Adrenal gland (tissue), 12 donors: ENCODE results near the gene MAGI2. TPM values are rescaled to one million over a fixed set of nuclear protein-coding genes. Genes with fewer than 3 reads are reported as not detected.

Experiments
- DNase-seq, 7 donors: peaks; one replicate each; pipeline ENCODE4 v3.0.0-alpha.2; 2019 to 2020
- H3K27ac ChIP-seq, 5 donors: fragments of 200-600 bp; sonication (generic) in 4 of 5; 1 replicate in 3 of 5; 2 replicates in 2 of 5; pipeline versions ENCODE4 v1.5.1 to v1.8.0; 2016 to 2020; ENCODE audit warnings: mild to moderate bottlenecking in 1 of 5
- H3K27me3 ChIP-seq: fragments of 200-600 bp; 2 replicates; pipeline ENCODE4 v1.8.0; 2021
- H3K36me3 ChIP-seq, 2 donors: fragments of 200-600 bp; replicated peaks in 1 of 2; 1 replicate in 1 of 2; 2 replicates in 1 of 2; pipeline versions ENCODE4 v1.5.1 to v1.8.0; 2018 to 2022
- H3K4me1 ChIP-seq, 2 donors: fragments of 200-600 bp; replicated peaks in 1 of 2; 1 replicate in 1 of 2; 2 replicates in 1 of 2; pipeline versions ENCODE4 v1.5.1 to v1.8.0; 2018 to 2021
- H3K4me3 ChIP-seq, 4 donors: fragments of 200-600 bp; sonication (generic) in 3 of 4; one replicate each; pipeline ENCODE4 v1.5.1; 2016 to 2018
- H3K9me3 ChIP-seq, 3 donors: fragments of 200-600 bp; sonication (generic) in 1 of 3; replicated peaks in 1 of 3; 1 replicate in 2 of 3; 2 replicates in 1 of 3; pipeline versions ENCODE4 v1.5.1 to v1.8.0; 2016 to 2021
- CTCF ChIP-seq, 6 experiments: fragments of 450-650 bp in 4 of 6; fragments of 200-600 bp in 2 of 6; sonication (generic) in 1 of 6; IDR thresholded peaks; 1 replicate in 5 of 6; 2 replicates in 1 of 6; pipeline versions ENCODE4 v1.5.1 to v1.8.0; 2016 to 2021; ENCODE audit warnings: antibody characterized with exemption in 6 of 6, mild to moderate bottlenecking in 2 of 6, moderate library complexity in 1 of 6
- POLR2A ChIP-seq, 2 donors: fragments of 450-650 bp; IDR thresholded peaks; one replicate each; pipeline ENCODE4 v1.6.1; 2017; ENCODE audit warnings: antibody characterized with exemption in 2 of 2, mild to moderate bottlenecking in 2 of 2, moderate library complexity in 1 of 2
- WGBS, 4 donors: extraction: QIAGEN DNeasy Blood & Tissue Kit in 2 of 4; methylation state at CpG; one replicate each; pipeline versions ENCODE4 v1.1.5 to v1.1.7; 2013 to 2017; 5-methylcytosine and 5-hydroxymethylcytosine counted together
- intact Hi-C, 2 donors: fragments of 100-400 bp; cut with DNase I; formaldehyde crosslinking; loops; one replicate each; pipeline versions ENCODE4 v1.14.1 to v1.15.0; 2022 to 2023
- polyA plus RNA-seq, 3 donors: library from polyadenylated mRNA; stranded (reverse); fragments of 200-250 nt in 2 of 3; fragments of 350-450 nt in 1 of 3; fragmentation: Illumina TruSeq in 1 of 3; extraction: RNeasy Lipid Tissue Mini Kit (QIAGEN cat#74804) in 1 of 3; gene quantifications; one replicate each; pipeline ENCODE4 v1.2.3, GENCODE V29; 2013 to 2014
- total RNA-seq, 9 donors: library from RNA; depleted of rRNA in 4 of 9; stranded (reverse); fragments of >200 nt in 4 of 9; fragments of 120-200 nt in 1 of 9; fragmentation: NEBNext Ultra II Directional in 1 of 9; extraction: Animal tissue kit (Norgen Biotek cat#: 25700) in 1 of 9; gene quantifications; one replicate each; pipeline versions ENCODE4 v1.1.0 to v1.2.4, GENCODE V29; 2013 to 2023
- donor health status: healthy with polysubstance abuse.
- donor health status: Bipolar disorder and iron deficiency.
- donor health status: DM: yes; HTN: yes; CAD: no.
- donor health status: DM: no; HTN: no; CAD: no.
- donor health status: DM: no; HTN: no; CAD: no.
- donor health status: DM: yes; HTN: yes; CAD: no.

MAGI2 gene
- total and polyA plus RNA-seq, 12 donors, result 3.2 to 37.1 (median 17.1) TPM

DNA sequence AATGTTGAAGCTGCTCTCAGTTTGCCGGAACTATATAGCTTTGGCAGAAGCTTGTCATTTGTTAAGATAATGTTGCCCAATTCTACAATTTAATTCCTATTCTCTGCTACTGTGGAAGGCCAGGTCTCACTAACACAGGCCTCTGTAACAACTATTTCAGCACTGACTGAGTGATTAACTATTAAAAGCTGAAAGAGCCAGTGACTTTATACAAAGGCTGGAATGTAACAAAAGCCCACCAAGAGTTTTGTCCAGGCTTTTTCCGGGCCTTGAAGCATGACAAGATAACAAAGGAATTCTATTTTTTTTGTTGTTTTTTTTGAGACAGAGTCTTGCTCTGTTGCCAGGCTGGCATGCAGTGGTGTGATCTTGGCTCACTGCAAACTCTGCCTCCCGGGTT lies 859.3 kb downstream of the MAGI2 start:
- Histone ChIP-seq H3K27me3 (no peaks in the 10 kb centered on the region), H3K27ac (no peak overlapping the region), H3K4me1 (no peaks in the 10 kb centered on the region), H3K4me3 (no peak overlapping the region), H3K9me3 (no peaks in the 10 kb centered on the region), H3K36me3 (no peaks in the 10 kb centered on the region)
- TF ChIP-seq POLR2A (IDR thresholded peaks at IDR 0.05), result no peak
- no peak for TF ChIP-seq CTCF (IDR thresholded peaks at IDR 0.05)
- intact Hi-C loops, result no loop called here
- DNase-seq, result no peak
- 73 to 88% (median 76%) methylated on average over 3 of the region's 3 CpGs for WGBS, 4 donors

GRCh38 chr7:78588393-78588792 lies 865.1 kb downstream of the MAGI2 start:
- 29 to 92% (median 30%) methylated on average over 1 of the region's 1 CpG for WGBS, 4 donors
- H3K4me3 ChIP-seq, result no peak overlapping the region
- no peaks in the 10 kb centered on the region for H3K9me3 ChIP-seq
- H3K27ac ChIP-seq, result no peak overlapping the region
- no peaks in the 10 kb centered on the region for H3K36me3 ChIP-seq
- no peaks in the 10 kb centered on the region for H3K4me1 ChIP-seq
- TF ChIP-seq CTCF (IDR thresholded peaks at IDR 0.05) (no peak), POLR2A (IDR thresholded peaks at IDR 0.05) (no peak)
- intact Hi-C loops, result no loop called here
- no peak for DNase-seq
- no peaks in the 10 kb centered on the region for H3K27me3 ChIP-seq

- Histone ChIP-seq H3K4me1 (no peaks in the 10 kb centered on the region), H3K27ac (no peak overlapping the region), H3K27me3 (no peaks in the 10 kb centered on the region), H3K36me3 (no peaks in the 10 kb centered on the region), H3K9me3 (no peaks in the 10 kb centered on the region), H3K4me3 (no peak overlapping the region)
- intact Hi-C loops, result no loop called here
- DNase-seq, result no peak
- TF ChIP-seq CTCF (IDR thresholded peaks at IDR 0.05) (peak in 3 of 6 experiments; percentile 10 to 34 (median 14)), POLR2A (IDR thresholded peaks at IDR 0.05) (no peak)
- 81 to 87% (median 82%) methylated on average over 5 of the region's 5 CpGs for WGBS, 4 donors
These were observed 865.9 kb downstream of the MAGI2 start for GRCh38 chr7:78587443-78588044.

GRCh38 chr7:78585980-78586379 lies 867.5 kb downstream of the MAGI2 start:
- no peak overlapping the region for H3K4me3 ChIP-seq
- no peaks in the 10 kb centered on the region for H3K9me3 ChIP-seq
- no peaks in the 10 kb centered on the region for H3K36me3 ChIP-seq
- intact Hi-C loops, result no loop called here
- DNase-seq, result no peak
- H3K27me3 ChIP-seq, result no peaks in the 10 kb centered on the region
- 87 to 91% (median 89%) methylated on average over 4 of the region's 4 CpGs for WGBS, 4 donors
- no peak overlapping the region for H3K27ac ChIP-seq
- TF ChIP-seq CTCF (IDR thresholded peaks at IDR 0.05) (no peak), POLR2A (IDR thresholded peaks at IDR 0.05) (no peak)
- H3K4me1 ChIP-seq, result no peaks in the 10 kb centered on the region
